GM23338 (cell line): ENCODE measurements around the gene XRRA1. TPM values are rescaled to one million over a fixed set of nuclear protein-coding genes. Genes with fewer than 3 reads are reported as not detected.

ENCODE experiments used
- ATAC-seq: fragments of 200-7000 bp; cut with Tn5 transposase; 3 replicates; pipeline ENCODE4 v1.9.1; 2020
- DNase-seq: peaks from one replicate; pipeline ENCODE4 v3.0.0-alpha.2; 2015; ENCODE audit warnings: low spot score
- H2AFZ ChIP-seq: fragments of 200-600 bp; sonication (generic); 2 replicates; pipeline ENCODE4 v1.8.0; 2016; ENCODE audit warnings: antibody characterized with exemption, mild to moderate bottlenecking, moderate library complexity
- H3F3A ChIP-seq: fragments of 200-600 bp; sonication (generic); replicated peaks from 2 replicates; pipeline ENCODE4 v1.8.0; 2017; ENCODE audit warnings: antibody characterized with exemption, mixed run types, low read depth
- H3K27ac ChIP-seq: fragments of 200-600 bp; sonication (generic); 2 replicates; pipeline ENCODE4 v1.6.1; 2016; ENCODE audit warnings: low read depth
- H3K27me3 ChIP-seq: fragments of 200-600 bp; sonication (generic); 2 replicates; pipeline ENCODE4 v1.8.0; 2016; ENCODE audit warnings: mild to moderate bottlenecking, mixed run types, moderate library complexity; ENCODE audit not compliant: insufficient read depth
- H3K36me3 ChIP-seq: fragments of 200-600 bp; sonication (generic); 2 replicates; pipeline ENCODE4 v1.8.0; 2016; ENCODE audit warnings: mild to moderate bottlenecking; ENCODE audit not compliant: insufficient read depth
- H3K4me1 ChIP-seq: fragments of 200-600 bp; sonication (generic); 2 replicates; pipeline ENCODE4 v1.8.0; 2016; ENCODE audit warnings: mild to moderate bottlenecking, moderate library complexity; ENCODE audit not compliant: insufficient read depth
- H3K4me2 ChIP-seq: fragments of 200-600 bp; sonication (generic); 2 replicates; pipeline ENCODE4 v1.7.1; 2017; ENCODE audit warnings: mixed run types
- H3K4me3 ChIP-seq: fragments of 200-600 bp; sonication (generic); 2 replicates; pipeline ENCODE4 v1.6.1; 2016; ENCODE audit warnings: mixed run types
- H3K79me2 ChIP-seq: fragments of 200-600 bp; sonication (generic); replicated peaks from 2 replicates; pipeline ENCODE4 v1.8.0; 2017; ENCODE audit warnings: mild to moderate bottlenecking; ENCODE audit not compliant: insufficient read depth
- H3K9me2 ChIP-seq: fragments of 200-600 bp; sonication (generic); 2 replicates; pipeline ENCODE4 v1.8.0; 2017; ENCODE audit not compliant: insufficient read depth
- H4K20me1 ChIP-seq: fragments of 200-600 bp; sonication (generic); replicated peaks from 2 replicates; pipeline ENCODE4 v1.8.0; 2017; ENCODE audit warnings: mild to moderate bottlenecking; ENCODE audit not compliant: insufficient read depth
- H3K27ac Mint-ChIP-seq: 2 replicates; pipeline ENCODE4 v1.8.0; 2020; ENCODE audit warnings: inconsistent platforms, mild to moderate bottlenecking, moderate library complexity, mixed read lengths
- H3K27me3 Mint-ChIP-seq: 3 replicates; pipeline ENCODE4 v1.8.0; 2022; ENCODE audit warnings: low read depth, mild to moderate bottlenecking, moderate library complexity, mixed read lengths, inconsistent platforms; ENCODE audit not compliant: insufficient read depth, poor library complexity
- H3K36me3 Mint-ChIP-seq: 3 replicates; pipeline ENCODE4 v1.8.0; 2021; ENCODE audit warnings: low read depth, mild to moderate bottlenecking, inconsistent platforms, moderate library complexity, mixed read lengths
- H3K4me1 Mint-ChIP-seq: 3 replicates; pipeline ENCODE4 v1.8.0; 2020; ENCODE audit warnings: mild to moderate bottlenecking, inconsistent platforms, mixed read lengths
- H3K4me3 Mint-ChIP-seq: 3 replicates; pipeline ENCODE4 v1.8.0; 2021; ENCODE audit warnings: moderate library complexity, mild to moderate bottlenecking, inconsistent platforms, mixed read lengths
- H3K9me3 Mint-ChIP-seq: 3 replicates; pipeline ENCODE4 v1.8.0; 2020; ENCODE audit warnings: moderate library complexity, mild to moderate bottlenecking, inconsistent platforms, mixed read lengths
- CREB1 ChIP-seq: fragments of 250-450 bp; sonication (Bioruptor Pico); IDR thresholded peaks from 2 replicates; pipeline ENCODE4 v1.5.0; 2020; ENCODE audit warnings: low read depth, mild to moderate bottlenecking, moderate library complexity
- CTCF ChIP-seq, 2 experiments: fragments of 200-600 bp in 1 of 2; sonication (generic) in 1 of 2; conservative IDR thresholded peaks; 2 replicates each; pipeline versions ENCODE4 v1.5.1 to v1.6.1; 2016 to 2017; ENCODE audit warnings: antibody characterized with exemption in 2 of 2, low read depth in 2 of 2, mild to moderate bottlenecking in 2 of 2, moderate library complexity in 1 of 2
- EZH2 ChIP-seq: fragments of 200-600 bp; sonication (generic); IDR thresholded peaks from one replicate; pipeline ENCODE4 v1.8.0; 2017; ENCODE audit warnings: antibody characterized with exemption, mild to moderate bottlenecking, low read depth; ENCODE audit not compliant: unreplicated experiment
- POLR2AphosphoS5 ChIP-seq: IDR thresholded peaks from 2 replicates; pipeline ENCODE4 v1.6.1; 2016; ENCODE audit warnings: antibody characterized with exemption, low read depth
- REST ChIP-seq: IDR thresholded peaks from one replicate; pipeline ENCODE4 v1.6.1; 2018; ENCODE audit warnings: antibody characterized with exemption; ENCODE audit not compliant: unreplicated experiment
- ZNF331 ChIP-seq: fragments of 250-450 bp; sonication (Bioruptor Pico); IDR thresholded peaks from 2 replicates; pipeline ENCODE4 v1.5.0; 2020; ENCODE audit warnings: low read depth, mild to moderate bottlenecking, moderate library complexity
- polyA plus RNA-seq: library from polyadenylated mRNA; unstranded; fragments of >200 nt; fragmentation: Nextera tagmentation; extraction: Ambion mirVana; gene quantifications from 2 replicates; pipeline ENCODE4 v1.2.1, GENCODE V29; 2016
- total RNA-seq: library from RNA; depleted of rRNA; stranded (reverse); fragments of >200 nt; shearing (Covaris generic); gene quantifications from 2 replicates; pipeline ENCODE4 v1.2.3, GENCODE V29; 2014
- TF ChIP-seq, protein P1 (sequence below): fragments of 250-450 bp; sonication (Bioruptor Pico); IDR thresholded peaks from 2 replicates; pipeline ENCODE4 v1.5.0; 2020; ENCODE audit warnings: mild to moderate bottlenecking, moderate library complexity
- TF ChIP-seq, protein P2 (sequence below): IDR thresholded peaks from 2 replicates; pipeline ENCODE4 v1.6.1; 2016; ENCODE audit warnings: antibody characterized with exemption

The XRRA1 gene
- total and polyA plus RNA-seq, 2 experiments from 2014 or later: 4.9 to 5.4 TPM

DNA sequence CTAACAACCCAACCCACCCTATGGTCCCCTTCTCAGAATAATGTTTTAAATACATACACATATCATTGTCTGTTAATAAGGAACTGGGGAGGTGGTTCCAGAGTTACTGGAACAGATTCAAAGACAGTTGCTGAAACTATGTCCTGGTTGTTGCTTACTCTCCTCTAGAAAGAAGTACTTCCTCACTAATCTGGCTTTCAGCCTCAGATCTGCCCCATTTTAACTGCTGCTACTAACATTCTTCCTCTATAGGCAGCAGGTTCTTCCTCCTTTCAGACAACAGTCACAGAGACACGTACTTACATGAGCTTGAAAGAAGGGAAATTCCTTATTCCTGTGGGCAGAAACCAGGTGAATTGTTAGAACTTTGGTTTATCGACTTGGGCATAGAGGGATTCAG lies 31.7 kb upstream of the XRRA1 start (continued):
- TF ChIP-seq, protein P1, sequence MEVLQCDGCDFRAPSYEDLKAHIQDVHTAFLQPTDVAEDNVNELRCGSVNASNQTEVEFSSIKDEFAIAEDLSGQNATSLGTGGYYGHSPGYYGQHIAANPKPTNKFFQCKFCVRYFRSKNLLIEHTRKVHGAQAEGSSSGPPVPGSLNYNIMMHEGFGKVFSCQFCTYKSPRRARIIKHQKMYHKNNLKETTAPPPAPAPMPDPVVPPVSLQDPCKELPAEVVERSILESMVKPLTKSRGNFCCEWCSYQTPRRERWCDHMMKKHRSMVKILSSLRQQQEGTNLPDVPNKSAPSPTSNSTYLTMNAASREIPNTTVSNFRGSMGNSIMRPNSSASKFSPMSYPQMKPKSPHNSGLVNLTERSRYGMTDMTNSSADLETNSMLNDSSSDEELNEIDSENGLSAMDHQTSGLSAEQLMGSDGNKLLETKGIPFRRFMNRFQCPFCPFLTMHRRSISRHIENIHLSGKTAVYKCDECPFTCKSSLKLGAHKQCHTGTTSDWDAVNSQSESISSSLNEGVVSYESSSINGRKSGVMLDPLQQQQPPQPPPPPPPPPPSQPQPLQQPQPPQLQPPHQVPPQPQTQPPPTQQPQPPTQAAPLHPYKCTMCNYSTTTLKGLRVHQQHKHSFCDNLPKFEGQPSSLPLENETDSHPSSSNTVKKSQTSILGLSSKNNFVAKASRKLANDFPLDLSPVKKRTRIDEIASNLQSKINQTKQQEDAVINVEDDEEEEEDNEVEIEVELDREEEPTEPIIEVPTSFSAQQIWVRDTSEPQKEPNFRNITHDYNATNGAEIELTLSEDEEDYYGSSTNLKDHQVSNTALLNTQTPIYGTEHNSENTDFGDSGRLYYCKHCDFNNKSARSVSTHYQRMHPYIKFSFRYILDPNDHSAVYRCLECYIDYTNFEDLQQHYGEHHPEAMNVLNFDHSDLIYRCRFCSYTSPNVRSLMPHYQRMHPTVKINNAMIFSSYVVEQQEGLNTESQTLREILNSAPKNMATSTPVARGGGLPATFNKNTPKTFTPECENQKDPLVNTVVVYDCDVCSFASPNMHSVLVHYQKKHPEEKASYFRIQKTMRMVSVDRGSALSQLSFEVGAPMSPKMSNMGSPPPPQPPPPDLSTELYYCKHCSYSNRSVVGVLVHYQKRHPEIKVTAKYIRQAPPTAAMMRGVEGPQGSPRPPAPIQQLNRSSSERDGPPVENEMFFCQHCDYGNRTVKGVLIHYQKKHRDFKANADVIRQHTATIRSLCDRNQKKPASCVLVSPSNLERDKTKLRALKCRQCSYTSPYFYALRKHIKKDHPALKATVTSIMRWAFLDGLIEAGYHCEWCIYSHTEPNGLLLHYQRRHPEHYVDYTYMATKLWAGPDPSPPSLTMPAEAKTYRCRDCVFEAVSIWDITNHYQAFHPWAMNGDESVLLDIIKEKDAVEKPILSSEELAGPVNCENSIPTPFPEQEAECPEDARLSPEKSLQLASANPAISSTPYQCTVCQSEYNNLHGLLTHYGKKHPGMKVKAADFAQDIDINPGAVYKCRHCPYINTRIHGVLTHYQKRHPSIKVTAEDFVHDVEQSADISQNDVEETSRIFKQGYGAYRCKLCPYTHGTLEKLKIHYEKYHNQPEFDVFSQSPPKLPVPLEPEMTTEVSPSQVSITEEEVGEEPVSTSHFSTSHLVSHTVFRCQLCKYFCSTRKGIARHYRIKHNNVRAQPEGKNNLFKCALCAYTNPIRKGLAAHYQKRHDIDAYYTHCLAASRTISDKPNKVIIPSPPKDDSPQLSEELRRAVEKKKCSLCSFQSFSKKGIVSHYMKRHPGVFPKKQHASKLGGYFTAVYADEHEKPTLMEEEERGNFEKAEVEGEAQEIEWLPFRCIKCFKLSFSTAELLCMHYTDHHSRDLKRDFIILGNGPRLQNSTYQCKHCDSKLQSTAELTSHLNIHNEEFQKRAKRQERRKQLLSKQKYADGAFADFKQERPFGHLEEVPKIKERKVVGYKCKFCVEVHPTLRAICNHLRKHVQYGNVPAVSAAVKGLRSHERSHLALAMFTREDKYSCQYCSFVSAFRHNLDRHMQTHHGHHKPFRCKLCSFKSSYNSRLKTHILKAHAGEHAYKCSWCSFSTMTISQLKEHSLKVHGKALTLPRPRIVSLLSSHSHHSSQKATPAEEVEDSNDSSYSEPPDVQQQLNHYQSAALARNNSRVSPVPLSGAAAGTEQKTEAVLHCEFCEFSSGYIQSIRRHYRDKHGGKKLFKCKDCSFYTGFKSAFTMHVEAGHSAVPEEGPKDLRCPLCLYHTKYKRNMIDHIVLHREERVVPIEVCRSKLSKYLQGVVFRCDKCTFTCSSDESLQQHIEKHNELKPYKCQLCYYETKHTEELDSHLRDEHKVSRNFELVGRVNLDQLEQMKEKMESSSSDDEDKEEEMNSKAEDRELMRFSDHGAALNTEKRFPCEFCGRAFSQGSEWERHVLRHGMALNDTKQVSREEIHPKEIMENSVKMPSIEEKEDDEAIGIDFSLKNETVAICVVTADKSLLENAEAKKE (CRISPR knock-in tag): no peak
- TF ChIP-seq POLR2AphosphoS5 (no peak), EZH2 (no peak), CTCF (conservative IDR thresholded peaks at IDR 0.05; ENCODE audit: low read depth in 2 of 2) (no peak)

DNA sequence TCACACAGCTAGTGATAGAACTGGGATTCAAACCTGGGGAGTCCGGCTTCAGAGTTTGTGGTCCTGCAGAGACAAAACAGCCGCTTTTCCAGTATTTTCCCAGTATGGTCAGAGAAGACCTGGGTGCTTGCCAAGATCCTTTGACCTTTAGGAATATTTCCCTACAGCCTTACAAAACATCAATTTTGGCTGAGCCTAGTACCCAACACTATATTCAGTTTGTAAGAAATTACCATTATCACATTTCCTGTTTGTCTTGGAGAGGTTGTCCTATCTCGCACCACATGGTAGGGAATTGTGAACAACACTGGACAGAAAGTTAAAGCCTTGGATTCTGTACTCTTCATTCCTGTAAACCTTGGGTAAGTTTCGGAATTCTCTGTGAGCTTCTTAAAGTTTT lies 29.1 kb upstream of the XRRA1 start:
- Mint-ChIP-seq H3K27me3 (peaks cover 2% of the 10 kb centered on the region), H3K27ac (no peak overlapping the region), H3K36me3 (peaks cover 17% of the 10 kb centered on the region), H3K4me3 (no peak overlapping the region), H3K9me3 (no peaks in the 10 kb centered on the region; the same call in 1 of the 3 replicates), H3K4me1 (no peaks in the 10 kb centered on the region)
- Histone ChIP-seq H3K9me2 (no peaks in the 10 kb centered on the region), H3K4me2 (no peak overlapping the region), H3K36me3 (peaks cover 10% of the 10 kb centered on the region; the same call in 1 of the 2 replicates), H3K27ac (no peak overlapping the region), H4K20me1 (peaks cover 13% of the 10 kb centered on the region), H3K4me1 (no peaks in the 10 kb centered on the region), H3K79me2 (no peaks in the 10 kb centered on the region; the same call in 1 of the 2 replicates), H3F3A (no peaks in the 10 kb centered on the region), H3K4me3 (no peak overlapping the region), H3K27me3 (no peaks in the 10 kb centered on the region), H2AFZ (no peak overlapping the region)
- TF ChIP-seq ZNF331 (CRISPR knock-in tag) (no peak), REST (no peak), CREB1 (no peak)
- TF ChIP-seq, protein P2, sequence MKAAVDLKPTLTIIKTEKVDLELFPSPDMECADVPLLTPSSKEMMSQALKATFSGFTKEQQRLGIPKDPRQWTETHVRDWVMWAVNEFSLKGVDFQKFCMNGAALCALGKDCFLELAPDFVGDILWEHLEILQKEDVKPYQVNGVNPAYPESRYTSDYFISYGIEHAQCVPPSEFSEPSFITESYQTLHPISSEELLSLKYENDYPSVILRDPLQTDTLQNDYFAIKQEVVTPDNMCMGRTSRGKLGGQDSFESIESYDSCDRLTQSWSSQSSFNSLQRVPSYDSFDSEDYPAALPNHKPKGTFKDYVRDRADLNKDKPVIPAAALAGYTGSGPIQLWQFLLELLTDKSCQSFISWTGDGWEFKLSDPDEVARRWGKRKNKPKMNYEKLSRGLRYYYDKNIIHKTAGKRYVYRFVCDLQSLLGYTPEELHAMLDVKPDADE: no peak
- no peak for ATAC-seq
- DNase-seq: no peak
